ENCODE data around the gene LIF. TPM values are rescaled to one million over a fixed set of nuclear protein-coding genes. Genes with fewer than 3 reads are reported as not detected.

The LIF gene
- total and polyA plus RNA-seq, 4 donors: 0.77 to 26.1 (median 5.1) TPM

- Histone ChIP-seq H3K4me3 (no peak overlapping the region), H3K9ac (ENCODE audit: insufficient read depth in 1 of 2, low read length in 2 of 2) (no peak overlapping the region), H3K27me3 (ENCODE audit: control insufficient read depth in 3 of 3, insufficient read depth in 3 of 3, low read length in 2 of 3) (no peaks in the 10 kb centered on the region), H3K4me1 (ENCODE audit: control insufficient read depth in 5 of 5, insufficient read depth in 5 of 5, low read length in 5 of 5) (peaks cover 0 to 16% (median 5%) of the 10 kb centered on the region in 5 donors), H3K27ac (ENCODE audit: low read depth in 1 of 2, low read length in 1 of 2) (no peak overlapping the region), H3K9me3 (ENCODE audit: control insufficient read depth in 4 of 4, insufficient read depth in 3 of 4, low read length in 3 of 4) (no peaks in the 10 kb centered on the region), H3K36me3 (ENCODE audit: control insufficient read depth in 4 of 4, insufficient read depth in 4 of 4, low read length in 4 of 4) (peaks cover 0 to 17% (median 8%) of the 10 kb centered on the region in 4 donors)
- 86 to 89% methylated on average over 9 of the region's 9 CpGs for WGBS, 2 donors
- ATAC-seq (ENCODE audit: insufficient read depth, low FRiP score): no peak
- DNase-seq: no peak
- no peak for TF ChIP-seq CTCF (IDR thresholded peaks at IDR 0.05; ENCODE audit: control extremely low read depth, extremely low read depth)
Measured at GRCh38 chr22:30284172-30284571, 37.6 kb upstream of the LIF start.

- WGBS, 2 donors: 81 to 87% methylated on average over 4 of the region's 4 CpGs
- Histone ChIP-seq H3K9me3 (ENCODE audit: control insufficient read depth in 4 of 4, insufficient read depth in 3 of 4, low read length in 3 of 4) (no peaks in the 10 kb centered on the region), H3K4me1 (ENCODE audit: control insufficient read depth in 5 of 5, insufficient read depth in 5 of 5, low read length in 5 of 5) (peaks cover 0 to 9% (median 3%) of the 10 kb centered on the region in 5 donors), H3K27me3 (ENCODE audit: control insufficient read depth in 3 of 3, insufficient read depth in 3 of 3, low read length in 2 of 3) (no peaks in the 10 kb centered on the region), H3K36me3 (ENCODE audit: control insufficient read depth in 4 of 4, insufficient read depth in 4 of 4, low read length in 4 of 4) (peaks cover 0 to 17% (median 8%) of the 10 kb centered on the region in 4 donors), H3K9ac (ENCODE audit: insufficient read depth in 1 of 2, low read length in 2 of 2) (no peak overlapping the region), H3K27ac (ENCODE audit: low read depth in 1 of 2, low read length in 1 of 2) (no peak overlapping the region), H3K4me3 (no peak overlapping the region)
- DNase-seq: no peak
- no peak for ATAC-seq (ENCODE audit: insufficient read depth, low FRiP score)
- TF ChIP-seq CTCF (IDR thresholded peaks at IDR 0.05; ENCODE audit: control extremely low read depth, extremely low read depth): no peak
Measured at GRCh38 chr22:30283342-30283741, 36.8 kb upstream of the LIF start.

- ATAC-seq (ENCODE audit: insufficient read depth, low FRiP score) (no peak), DNase-seq (no peak)
- no peak for TF ChIP-seq CTCF (IDR thresholded peaks at IDR 0.05; ENCODE audit: control extremely low read depth, extremely low read depth)
- Histone ChIP-seq H3K27ac (ENCODE audit: low read depth in 1 of 2, low read length in 1 of 2) (no peak overlapping the region), H3K27me3 (ENCODE audit: control insufficient read depth in 3 of 3, insufficient read depth in 3 of 3, low read length in 2 of 3) (no peaks in the 10 kb centered on the region), H3K4me1 (ENCODE audit: control insufficient read depth in 5 of 5, insufficient read depth in 5 of 5, low read length in 5 of 5) (peaks cover 0 to 7% (median 0%) of the 10 kb centered on the region in 5 donors), H3K4me3 (no peak overlapping the region), H3K9me3 (ENCODE audit: control insufficient read depth in 4 of 4, insufficient read depth in 3 of 4, low read length in 3 of 4) (no peaks in the 10 kb centered on the region), H3K36me3 (ENCODE audit: control insufficient read depth in 4 of 4, insufficient read depth in 4 of 4, low read length in 4 of 4) (peaks cover 0 to 17% (median 8%) of the 10 kb centered on the region in 4 donors), H3K9ac (ENCODE audit: insufficient read depth in 1 of 2, low read length in 2 of 2) (no peak overlapping the region)
- 21 to 55% methylated on average over 7 of the region's 7 CpGs for WGBS, 2 donors
Measured at GRCh38 chr22:30282616-30283046, 36.1 kb upstream of the LIF start.

- TF ChIP-seq CTCF (IDR thresholded peaks at IDR 0.05; ENCODE audit: control extremely low read depth, extremely low read depth): no peak
- no peak for ATAC-seq (ENCODE audit: insufficient read depth, low FRiP score)
- peaks cover 0 to 7% (median 0%) of the 10 kb centered on the region in 5 donors for H3K4me1 ChIP-seq (ENCODE audit: control insufficient read depth in 5 of 5, insufficient read depth in 5 of 5, low read length in 5 of 5)
Measured at GRCh38 chr22:30280505-30280904, 33.9 kb upstream of the LIF start.

More at GRCh38 chr22:30280505-30280904, 33.9 kb upstream of the LIF start:
- Histone ChIP-seq H3K4me3 (no peak overlapping the region), H3K9ac (ENCODE audit: insufficient read depth in 1 of 2, low read length in 2 of 2) (no peak overlapping the region), H3K36me3 (ENCODE audit: control insufficient read depth in 4 of 4, insufficient read depth in 4 of 4, low read length in 4 of 4) (peaks cover 0 to 10% (median 4%) of the 10 kb centered on the region in 4 donors), H3K27ac (ENCODE audit: low read depth in 1 of 2, low read length in 1 of 2) (no peak overlapping the region), H3K9me3 (ENCODE audit: control insufficient read depth in 4 of 4, insufficient read depth in 3 of 4, low read length in 3 of 4) (no peaks in the 10 kb centered on the region), H3K27me3 (ENCODE audit: control insufficient read depth in 3 of 3, insufficient read depth in 3 of 3, low read length in 2 of 3) (no peaks in the 10 kb centered on the region)
- 83 to 90% methylated on average over 8 of the region's 8 CpGs for WGBS, 2 donors
- DNase-seq: no peak

All from lung (tissue), 12 donors.